Ramos (cell line): ENCODE results near the gene C18orf63.
"Not testable (repeated sequence)": the region's sequence is repeated elsewhere in the genome, so short reads cannot be mapped to it uniquely, and the experiment has no call there.

Source experiments
- in situ Hi-C: fragments of 300-500 bp; cut with MboI; formaldehyde crosslinking; loops from one replicate; pipeline ENCODE4 v1.14.3; 2022; ENCODE audit warnings: low sequenced_read_pairs; ENCODE audit not compliant: unreplicated experiment

Gene C18orf63

DNA sequence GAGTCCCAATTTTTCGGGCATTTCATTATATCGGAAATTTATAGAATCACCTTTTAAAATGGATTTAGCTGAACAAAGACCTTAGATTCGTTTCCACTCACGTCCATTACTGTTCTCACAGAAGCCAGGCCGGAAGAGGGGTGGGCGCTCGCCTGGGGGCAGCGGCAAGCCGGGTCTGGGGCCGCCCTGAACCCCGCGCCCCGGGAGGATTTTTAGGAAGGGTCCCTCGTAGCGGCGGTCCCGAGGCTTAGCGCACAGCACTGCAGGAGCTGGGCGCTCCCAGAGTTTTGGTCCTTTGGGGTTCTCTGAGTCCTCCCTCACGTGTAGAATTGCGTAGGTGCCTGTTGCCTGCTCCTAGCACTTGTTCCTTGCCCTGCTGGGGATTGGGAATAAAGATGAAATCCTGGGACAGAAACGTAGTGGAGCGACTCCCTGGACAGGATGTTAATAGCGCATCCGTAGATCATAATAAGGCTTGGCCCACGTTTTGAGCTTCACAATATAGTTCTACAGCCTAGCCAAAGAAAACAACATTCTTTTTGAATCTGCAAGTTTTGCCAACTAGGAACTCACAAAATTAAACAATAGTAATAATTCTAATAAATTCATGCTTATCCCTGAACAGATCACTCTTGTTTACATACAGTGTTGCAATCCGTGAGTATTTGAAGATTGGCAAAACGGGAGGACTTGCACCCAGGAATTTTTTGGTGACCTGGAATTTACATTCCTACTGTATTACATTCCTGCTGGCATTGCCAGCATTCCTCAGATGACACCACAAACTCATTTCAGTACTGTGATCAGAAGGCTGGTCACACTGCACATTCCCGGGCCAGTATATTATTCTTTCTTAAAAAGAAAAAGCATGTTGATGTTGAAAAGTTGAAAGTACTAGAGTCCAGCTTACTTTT lies 875 bp downstream of the C18orf63 start:
- in situ Hi-C loops = no loop called here

DNA sequence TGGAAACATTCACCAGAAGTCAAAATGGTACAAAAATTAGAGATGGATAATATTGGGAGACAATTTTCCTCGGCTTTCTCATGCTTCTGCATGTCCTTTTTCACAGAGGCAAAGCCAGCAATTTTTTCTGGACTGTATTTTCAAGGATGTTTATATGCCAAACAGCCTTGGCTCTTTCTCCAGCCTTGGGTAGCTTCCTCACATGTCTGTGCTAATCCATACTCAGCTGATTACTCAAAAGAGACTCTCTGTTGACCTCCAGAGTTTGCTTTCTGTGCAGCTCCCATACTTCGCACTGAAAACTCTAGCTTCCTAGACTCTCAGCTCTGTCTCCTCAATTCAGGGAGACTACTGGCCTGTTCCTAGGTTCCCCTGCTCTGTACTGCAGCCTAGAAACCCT lies 10.6 kb downstream of the C18orf63 start:
- in situ Hi-C loops = no loop called here

DNA sequence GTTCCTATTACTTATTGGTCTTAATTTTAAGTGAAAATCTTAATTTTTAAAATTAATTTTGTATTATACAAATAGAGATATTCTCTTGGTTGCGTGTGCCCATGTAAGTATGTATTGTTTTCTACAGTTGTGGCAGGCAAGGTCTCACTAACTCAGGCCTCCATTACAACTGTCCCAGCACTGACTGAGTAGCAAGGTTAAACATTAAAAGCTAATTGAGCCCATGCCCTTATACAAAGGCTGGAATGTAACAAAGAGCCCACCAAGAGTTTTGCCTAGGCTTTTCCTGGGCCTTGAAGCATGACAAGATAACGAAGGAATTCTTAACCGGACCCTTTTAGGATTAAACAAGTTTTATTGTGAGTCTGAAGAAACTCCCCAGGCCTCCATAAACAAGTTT lies 11.2 kb downstream of the C18orf63 start:
- in situ Hi-C loops = not testable (repeated sequence)

- in situ Hi-C loops = no loop called here
Observed at GRCh38 chr18:74328206-74328605, 12.6 kb downstream of the C18orf63 start.

DNA sequence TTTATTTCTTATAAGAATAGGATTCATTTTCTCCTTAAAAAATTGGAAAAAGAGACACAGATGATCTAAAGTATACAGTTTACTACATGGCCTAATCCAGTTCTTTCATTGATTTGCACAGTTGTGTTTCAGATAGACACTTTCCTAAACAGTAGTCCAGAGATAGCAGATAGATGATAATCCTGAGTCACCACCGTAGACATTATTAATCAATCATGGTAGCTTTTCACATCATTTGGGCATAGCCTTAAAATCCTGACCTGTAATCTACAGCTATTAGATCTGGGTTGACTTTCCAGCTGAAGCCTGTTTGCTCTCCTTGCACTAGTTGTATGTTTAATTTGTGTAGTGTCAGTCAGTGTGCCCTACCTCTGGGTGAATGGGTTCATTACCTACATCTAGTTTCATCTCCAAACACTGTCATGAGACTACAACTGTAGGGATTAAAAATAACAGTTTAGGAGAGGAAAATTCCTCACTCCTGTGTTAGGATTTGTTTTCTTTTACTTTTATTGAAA lies 14.1 kb downstream of the C18orf63 start:
- in situ Hi-C loops = no loop called here

DNA sequence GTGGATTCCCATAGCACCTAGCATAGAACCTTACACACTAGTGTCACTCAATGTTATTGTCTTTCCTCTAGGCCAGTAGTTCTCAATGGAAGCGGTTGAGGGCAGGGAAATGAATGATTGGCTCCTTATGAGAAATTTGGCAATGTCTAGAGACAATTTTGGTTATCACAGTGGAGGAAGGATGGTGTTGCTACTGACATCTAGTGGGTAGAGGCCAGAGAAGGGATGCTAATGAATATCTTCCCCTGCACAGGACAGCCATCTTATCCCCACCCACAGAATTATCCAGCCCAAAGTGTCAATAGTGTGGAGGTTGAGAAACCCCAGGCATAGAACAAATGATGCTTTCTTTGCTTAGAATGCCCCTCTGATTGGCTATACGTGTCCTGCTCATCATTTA lies 15.8 kb downstream of the C18orf63 start:
- in situ Hi-C loops = no loop called here

- in situ Hi-C loops = no loop called here
Observed at GRCh38 chr18:74333091-74333490, 17.5 kb downstream of the C18orf63 start.

DNA sequence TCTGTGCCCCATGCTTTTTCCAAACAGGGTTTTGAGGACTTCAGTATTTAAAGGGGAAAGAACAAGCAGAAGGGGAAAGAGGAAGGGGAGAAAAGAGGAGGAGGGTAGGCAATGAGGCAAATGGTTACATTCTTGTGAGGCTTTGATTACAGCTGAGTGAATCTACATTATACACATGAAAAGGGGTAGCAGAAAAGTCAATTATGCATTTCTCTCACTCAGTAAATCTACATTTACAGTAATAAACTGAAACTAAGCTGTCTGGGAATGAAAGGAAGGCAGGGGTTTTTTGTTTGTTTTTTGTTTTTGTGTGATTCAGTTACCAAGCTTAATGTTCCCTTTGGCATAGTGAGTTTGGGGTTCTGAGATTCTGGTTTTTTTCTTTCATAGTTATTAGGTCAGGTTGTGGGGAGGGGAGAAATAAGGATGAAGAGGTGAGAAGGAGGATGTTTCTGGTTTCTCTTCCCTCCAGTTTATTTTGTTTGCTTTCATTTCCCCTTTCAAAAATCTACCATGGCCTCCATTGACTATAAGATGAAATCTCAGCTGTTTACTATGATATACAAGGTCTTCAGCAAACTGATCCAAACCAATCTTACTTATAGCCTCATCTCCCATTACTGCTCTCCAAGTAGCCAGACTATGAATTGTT lies 18.7 kb downstream of the C18orf63 start:
- in situ Hi-C loops = no loop called here

DNA sequence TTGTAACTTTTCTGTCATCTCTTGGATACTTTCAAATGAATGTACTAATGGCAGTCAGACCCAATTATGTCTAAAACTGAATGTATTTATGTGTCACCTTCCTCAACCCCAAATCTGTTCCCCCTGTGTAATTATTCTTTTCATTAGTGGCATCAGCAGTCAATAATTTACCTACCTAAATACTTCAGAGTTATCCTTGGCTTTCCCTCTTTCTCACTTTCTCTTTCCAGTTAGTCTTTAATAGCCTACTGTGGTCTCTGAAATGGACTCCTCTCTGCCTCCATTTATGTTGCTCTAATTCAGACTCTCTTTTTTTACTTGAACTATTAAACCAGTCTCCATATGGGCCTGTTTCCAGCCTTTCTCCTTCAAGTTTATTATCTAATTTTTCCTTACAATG lies 21.0 kb downstream of the C18orf63 start:
- in situ Hi-C loops = no loop called here

- in situ Hi-C loops = no loop called here
Observed at GRCh38 chr18:74337155-74337911, 21.7 kb downstream of the C18orf63 start.

DNA sequence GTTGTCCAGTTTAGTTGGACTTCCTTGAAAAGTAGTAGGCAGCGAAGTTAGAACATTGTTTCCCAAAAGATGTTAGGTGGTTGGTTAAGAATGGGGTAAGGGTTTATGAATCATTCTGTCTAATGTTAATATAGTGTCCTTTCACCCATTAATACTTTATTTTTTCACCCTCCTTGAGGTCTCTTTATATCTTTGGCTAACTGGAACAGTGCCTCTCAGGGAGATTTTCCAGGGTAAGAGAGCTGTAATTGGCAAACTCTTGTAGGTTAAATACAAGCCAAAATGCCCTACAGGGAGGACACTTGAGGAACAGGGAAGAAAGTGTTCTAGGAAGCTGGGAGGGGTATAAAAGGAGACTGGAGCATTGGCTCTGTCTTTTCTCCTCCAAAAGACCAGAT lies 22.3 kb downstream of the C18orf63 start:
- in situ Hi-C loops = no loop called here

DNA sequence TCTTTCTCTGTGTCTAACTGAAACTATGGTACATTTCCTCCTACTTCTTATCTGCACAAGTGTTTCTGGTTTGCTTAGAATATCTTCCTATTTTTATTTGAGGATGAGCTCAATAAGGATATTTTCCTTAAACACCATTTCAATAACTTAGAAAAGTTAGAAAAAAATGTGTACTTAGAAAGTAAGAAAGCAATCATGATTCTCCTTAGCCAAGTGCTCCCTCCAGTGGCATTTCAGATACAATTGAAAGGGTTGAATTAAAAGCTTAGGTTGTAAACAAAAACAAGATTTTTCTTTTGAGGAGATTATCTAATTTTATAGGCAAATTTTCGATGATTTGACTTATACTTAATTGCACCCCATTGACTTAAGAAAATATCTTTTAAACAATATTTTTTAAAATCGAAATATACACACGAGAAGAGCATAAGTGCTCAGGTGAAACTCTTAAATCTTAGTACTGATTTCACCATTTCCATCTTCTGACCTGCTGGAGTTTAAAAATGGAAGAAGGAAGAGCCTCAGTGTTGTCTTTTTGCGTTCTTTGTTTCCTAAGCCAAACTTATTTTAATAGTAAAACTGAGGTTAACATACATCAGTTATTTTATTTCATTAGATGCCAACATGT lies 26.9 kb downstream of the C18orf63 start:
- in situ Hi-C loops = no loop called here

GRCh38 chr18:74346206-74346605 lies 30.6 kb downstream of the C18orf63 start:
- in situ Hi-C loops = no loop called here

DNA sequence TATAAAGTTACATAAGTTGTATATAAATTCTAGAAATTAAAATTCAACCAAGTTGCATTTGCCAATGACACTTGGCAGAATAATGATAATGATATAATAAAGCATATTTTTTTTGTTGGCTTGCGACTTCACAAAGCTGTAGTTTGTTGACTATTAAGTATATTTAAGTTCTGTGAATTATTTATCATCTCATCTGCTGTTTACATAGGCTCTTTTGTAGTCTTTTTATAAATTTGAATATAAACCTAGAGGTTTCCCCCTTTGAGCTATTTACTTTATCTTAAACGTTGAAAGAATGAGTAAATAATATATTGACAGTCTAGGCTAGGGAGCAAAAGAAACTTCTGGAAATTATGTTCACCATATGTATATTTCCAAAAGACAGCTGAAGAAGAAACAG lies 32.9 kb downstream of the C18orf63 start:
- in situ Hi-C loops = no loop called here

DNA sequence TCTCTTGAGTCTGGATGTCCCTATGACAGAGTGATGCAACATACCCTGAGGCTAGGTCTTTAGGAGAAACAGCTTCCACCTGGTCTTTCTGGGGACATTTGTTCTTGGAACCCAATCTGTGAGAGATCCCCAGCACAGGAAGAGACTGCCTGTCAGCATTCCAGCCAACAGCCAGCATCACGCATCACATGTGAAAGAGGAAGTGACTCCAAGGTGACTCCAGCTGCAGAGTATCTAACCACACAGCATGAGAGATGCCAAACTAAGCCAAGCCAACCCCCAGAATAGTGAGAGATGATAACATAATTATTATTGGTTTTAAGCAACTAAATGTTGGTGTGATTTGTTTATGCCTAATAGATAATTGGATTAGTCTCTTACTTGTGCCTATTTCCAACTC lies 35.7 kb downstream of the C18orf63 start:
- in situ Hi-C loops = no loop called here

DNA sequence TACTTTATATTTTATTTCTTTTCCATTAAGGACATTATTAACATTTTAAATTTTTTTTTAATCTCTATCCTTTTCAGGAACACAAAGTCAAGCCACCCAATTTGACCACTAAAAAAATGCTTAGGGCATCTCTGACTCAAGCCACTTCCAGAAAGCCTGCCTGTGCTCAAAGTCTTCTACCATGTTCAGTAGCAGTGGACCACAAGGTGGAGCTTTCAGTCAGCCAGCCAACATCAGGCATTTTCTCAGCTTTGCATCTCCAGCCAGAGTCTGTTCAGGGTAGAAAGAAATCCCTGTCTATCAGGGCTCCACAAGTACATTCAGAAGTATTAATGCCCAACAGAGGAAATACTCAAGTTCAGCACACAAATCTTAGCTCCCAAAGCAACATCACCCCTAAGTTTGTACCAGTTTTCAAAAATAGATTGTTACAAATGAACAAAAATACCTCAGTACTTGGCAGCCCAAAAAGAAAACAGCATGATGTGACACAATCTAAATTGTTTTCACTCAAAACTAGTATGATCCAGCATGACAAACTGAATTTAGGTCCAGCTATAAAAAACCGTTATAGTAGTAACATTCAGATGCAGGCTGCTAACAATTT lies 37.6 kb downstream of the C18orf63 start:
- in situ Hi-C loops = no loop called here

- in situ Hi-C loops = no loop called here
Observed at GRCh38 chr18:74356959-74357358, 41.3 kb downstream of the C18orf63 start.

- in situ Hi-C loops = no loop called here
Observed at GRCh38 chr18:74360852-74361655, 45.4 kb downstream of the C18orf63 start.

DNA sequence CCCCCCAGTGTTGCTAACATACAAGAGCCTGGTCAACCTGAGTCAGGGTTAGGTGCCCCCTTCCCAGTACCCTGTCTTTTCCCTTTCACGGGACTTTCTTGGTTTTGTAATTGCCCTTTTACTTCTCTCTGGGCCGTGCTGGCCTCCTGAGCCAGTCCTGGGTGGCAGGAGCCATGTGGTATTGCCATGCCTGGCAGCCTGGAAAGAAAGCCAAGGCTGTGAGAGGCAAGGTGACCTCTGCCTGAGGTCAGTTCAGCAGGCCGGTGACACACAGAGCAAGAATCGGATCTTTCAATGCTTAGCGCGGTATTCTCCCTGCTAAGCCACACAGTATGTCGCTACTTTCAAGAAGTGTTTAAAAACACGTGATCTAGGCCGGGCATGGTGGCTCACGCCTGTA lies 52.3 kb downstream of the C18orf63 start:
- in situ Hi-C loops = no loop called here
